GM18951 (cell line): ENCODE measurements around the gene PARVA.
"Not testable (repeated sequence)": the region's sequence is repeated elsewhere in the genome, so short reads cannot be mapped to it uniquely, and the experiment has no call there.

ENCODE experiments used
- POLR2A ChIP-seq: IDR thresholded peaks from 4 replicates; pipeline ENCODE4 v1.6.1; 2011; ENCODE audit warnings: mild to moderate bottlenecking; ENCODE audit not compliant: insufficient read length, insufficient read depth; ENCODE audit errors: extremely low read depth
- in situ Hi-C: fragments of 300-500 bp; cut with MboI; formaldehyde crosslinking; loops from one replicate; pipeline ENCODE4 v1.12.0; 2022; ENCODE audit warnings: low sequenced_read_pairs, mixed read lengths, inconsistent platforms; ENCODE audit not compliant: unreplicated experiment

Gene PARVA

GRCh38 chr11:12377106-12377823, at the start of gene PARVA:
Gene PARVA, plus strand, starts transcription at chr11:12377571. Its CDS starts 77 bp downstream, at chr11:12377648.
- in situ Hi-C loops = no loop called here

GRCh38 chr11:12329169-12329568, 48.2 kb upstream of the PARVA start:
- in situ Hi-C loops = loop anchor here (10.0 kb wide), 1 partner anchor 566 kb away; no protein-coding TSS in a partner anchor
- no peak for TF ChIP-seq POLR2A

More at GRCh38 chr11:12377106-12377823, at the start of gene PARVA:
- TF ChIP-seq POLR2A = no peak

- in situ Hi-C loops = loop anchor here (10.0 kb wide), 1 partner anchor 565 kb away; no protein-coding TSS in a partner anchor
- TF ChIP-seq POLR2A = no peak
Measured at GRCh38 chr11:12329797-12330196, 47.6 kb upstream of the PARVA start.

- in situ Hi-C loops = no loop called here
- no peak for TF ChIP-seq POLR2A
Measured at GRCh38 chr11:12330485-12331231, 46.7 kb upstream of the PARVA start.

- in situ Hi-C loops = no loop called here
- TF ChIP-seq POLR2A = no peak
Measured at GRCh38 chr11:12331239-12331874, 46.0 kb upstream of the PARVA start.

GRCh38 chr11:12343526-12343925, 33.8 kb upstream of the PARVA start:
- no peak for TF ChIP-seq POLR2A
- in situ Hi-C loops = no loop called here

GRCh38 chr11:12353534-12353933, 23.8 kb upstream of the PARVA start:
- in situ Hi-C loops = no loop called here
- no peak for TF ChIP-seq POLR2A

- TF ChIP-seq POLR2A = no peak
- in situ Hi-C loops = no loop called here
Measured at GRCh38 chr11:12354750-12355545, 22.4 kb upstream of the PARVA start.

- in situ Hi-C loops = no loop called here
- no peak for TF ChIP-seq POLR2A
Measured at GRCh38 chr11:12356944-12357655, 20.3 kb upstream of the PARVA start.

GRCh38 chr11:12357697-12358096, 19.7 kb upstream of the PARVA start:
- in situ Hi-C loops = not testable (repeated sequence)

GRCh38 chr11:12358302-12359188, 18.8 kb upstream of the PARVA start:
- no peak for TF ChIP-seq POLR2A
- in situ Hi-C loops = no loop called here
